AG09309 (cell line): Measurements from ENCODE around the gene HFE.
"Not testable (repeated sequence)": the region's sequence is repeated elsewhere in the genome, so short reads cannot be mapped to it uniquely, and the experiment has no call there.

Experiments
- DNase-seq: peaks from one replicate; pipeline ENCODE4 v3.0.0-alpha.2; 2010; ENCODE audit warnings: low read depth
- H3K4me3 ChIP-seq: 2 replicates; pipeline ENCODE4 v1.5.1; 2011; ENCODE audit warnings: mild to moderate bottlenecking, low read depth, low read length, moderate library complexity; ENCODE audit not compliant: control insufficient read depth
- TF ChIP-seq, protein P1 (sequence below): IDR thresholded peaks from 2 replicates; pipeline ENCODE4 v1.5.1; 2011; ENCODE audit warnings: mild to moderate bottlenecking, low read depth, low read length, inconsistent platforms; ENCODE audit not compliant: insufficient read depth, control insufficient read depth; ENCODE audit errors: missing control alignments

The HFE gene

GRCh38 chr6:26087284-26088115, at the start of gene HFE:
HFE (plus strand) TSS chr6:26087429; CDS start chr6:26087441, 12 bp downstream.
- TF ChIP-seq, protein P1, sequence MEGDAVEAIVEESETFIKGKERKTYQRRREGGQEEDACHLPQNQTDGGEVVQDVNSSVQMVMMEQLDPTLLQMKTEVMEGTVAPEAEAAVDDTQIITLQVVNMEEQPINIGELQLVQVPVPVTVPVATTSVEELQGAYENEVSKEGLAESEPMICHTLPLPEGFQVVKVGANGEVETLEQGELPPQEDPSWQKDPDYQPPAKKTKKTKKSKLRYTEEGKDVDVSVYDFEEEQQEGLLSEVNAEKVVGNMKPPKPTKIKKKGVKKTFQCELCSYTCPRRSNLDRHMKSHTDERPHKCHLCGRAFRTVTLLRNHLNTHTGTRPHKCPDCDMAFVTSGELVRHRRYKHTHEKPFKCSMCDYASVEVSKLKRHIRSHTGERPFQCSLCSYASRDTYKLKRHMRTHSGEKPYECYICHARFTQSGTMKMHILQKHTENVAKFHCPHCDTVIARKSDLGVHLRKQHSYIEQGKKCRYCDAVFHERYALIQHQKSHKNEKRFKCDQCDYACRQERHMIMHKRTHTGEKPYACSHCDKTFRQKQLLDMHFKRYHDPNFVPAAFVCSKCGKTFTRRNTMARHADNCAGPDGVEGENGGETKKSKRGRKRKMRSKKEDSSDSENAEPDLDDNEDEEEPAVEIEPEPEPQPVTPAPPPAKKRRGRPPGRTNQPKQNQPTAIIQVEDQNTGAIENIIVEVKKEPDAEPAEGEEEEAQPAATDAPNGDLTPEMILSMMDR: peak; percentile 10
- no peak for DNase-seq
- H3K4me3 ChIP-seq: peak within 1 kb of the TSS; percentile 76

DNA sequence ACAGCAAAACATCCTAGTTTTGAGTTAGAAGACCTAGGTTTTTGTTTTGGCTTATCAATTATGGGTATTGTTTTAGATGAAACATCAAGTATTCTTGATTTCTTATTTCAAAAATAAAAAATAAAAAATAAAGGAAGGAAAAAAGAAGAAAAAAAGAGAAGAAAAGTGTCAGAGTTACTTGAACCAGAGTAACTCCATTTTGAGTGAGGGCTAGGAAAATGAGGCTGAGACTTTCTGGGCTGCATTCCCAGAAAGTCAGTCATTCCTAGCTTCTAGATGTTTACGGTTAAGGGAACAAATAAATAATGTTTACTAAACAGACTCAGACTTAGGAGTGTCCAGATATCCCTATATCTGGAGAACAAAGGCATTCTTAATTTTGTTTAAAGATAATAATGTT, 45.3 kb upstream of the HFE start:
- DNase-seq: no peak
- no peak overlapping the region for H3K4me3 ChIP-seq
- TF ChIP-seq, protein P1: no peak

DNA sequence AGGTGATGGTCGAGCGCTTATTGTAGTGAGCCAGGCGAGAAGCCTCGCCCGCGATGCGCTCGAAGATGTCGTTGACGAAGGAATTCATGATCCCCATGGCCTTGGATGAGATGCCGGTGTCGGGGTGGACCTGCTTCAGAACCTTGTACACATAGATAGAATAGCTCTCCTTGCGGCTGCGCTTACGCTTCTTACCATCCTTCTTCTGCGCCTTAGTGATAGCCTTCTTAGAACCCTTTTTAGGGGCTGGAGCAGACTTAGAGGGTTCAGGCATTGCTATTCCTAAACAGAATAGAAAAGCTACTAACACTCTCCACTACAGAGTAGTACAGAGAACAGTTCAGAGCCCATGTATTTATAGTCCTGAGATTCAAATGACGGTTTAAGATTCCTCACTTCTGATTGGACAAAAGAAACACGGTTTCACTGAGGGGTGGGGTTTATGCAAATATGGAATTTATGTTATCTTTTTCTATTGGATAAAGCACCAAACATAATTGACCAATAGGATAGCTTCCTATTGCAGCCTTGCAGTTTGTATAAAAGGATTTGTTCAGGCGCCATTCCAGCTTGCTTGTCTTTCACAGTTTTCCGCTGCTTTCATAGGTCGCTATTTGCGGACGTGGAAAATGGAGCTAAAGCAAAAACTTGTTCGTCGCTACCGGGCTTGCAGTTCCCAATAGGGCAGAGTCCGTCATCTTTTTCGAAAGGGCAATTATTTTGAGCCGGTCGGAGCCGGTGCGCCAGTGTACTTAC, 43.7 kb upstream of the HFE start:
- H3K4me3 ChIP-seq: peak overlapping the region; percentile 52
- TF ChIP-seq, protein P1: no peak
- DNase-seq: peak; percentile 97

DNA sequence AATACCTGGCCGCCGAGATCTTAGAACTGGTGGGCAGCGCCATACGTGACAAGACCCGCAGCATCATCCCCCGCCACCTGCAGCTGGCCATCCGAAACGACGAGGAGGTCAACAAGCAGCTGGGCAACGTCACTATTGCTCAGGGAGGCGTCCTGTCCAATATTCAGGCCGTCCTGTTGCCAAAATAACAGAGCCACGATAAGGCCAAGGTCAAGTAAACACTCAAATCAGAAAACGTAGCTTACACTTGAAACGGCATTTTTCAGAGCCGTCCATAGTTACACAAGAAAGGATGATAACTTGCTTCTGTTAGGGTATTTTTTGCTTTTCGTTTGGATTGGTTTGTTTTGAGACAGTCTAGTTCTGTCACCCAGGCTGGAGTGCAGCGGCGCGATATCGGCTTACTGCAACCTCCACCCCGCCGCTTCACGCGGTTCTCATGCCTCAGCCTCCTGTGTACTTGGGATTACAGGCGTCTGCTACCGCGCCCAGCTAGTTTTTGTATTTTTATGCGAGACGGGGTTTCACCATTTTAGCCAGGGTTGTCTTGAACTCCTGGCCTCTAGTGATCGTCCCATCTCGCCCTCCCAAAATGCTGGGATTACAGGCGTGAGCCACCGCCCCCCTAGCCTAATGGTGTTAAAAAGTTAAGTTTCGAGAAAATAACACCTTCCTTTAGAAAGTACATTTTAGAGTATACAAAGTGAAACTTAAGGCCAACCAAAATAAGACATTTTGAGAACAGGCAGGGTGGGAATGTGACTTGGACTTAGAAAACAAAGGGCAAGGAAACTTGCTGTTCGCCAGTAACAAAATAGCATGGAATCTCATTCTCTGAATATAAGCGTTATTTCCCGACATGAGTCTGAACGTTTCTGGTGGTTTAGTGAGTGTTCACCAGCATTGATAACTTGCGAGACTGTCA, 42.8 kb upstream of the HFE start:
- peak overlapping the region; percentile 52 for H3K4me3 ChIP-seq
- no peak for DNase-seq
- TF ChIP-seq, protein P1: no peak

- DNase-seq: peak; percentile 81
- H3K4me3 ChIP-seq: peak overlapping the region; percentile 52
- TF ChIP-seq, protein P1: no peak
Observed at GRCh38 chr6:26045065-26045927, 41.9 kb upstream of the HFE start.

- no peak for DNase-seq
- TF ChIP-seq, protein P1: no peak
- H3K4me3 ChIP-seq: peak overlapping the region; percentile 30; the same call in 1 of the 2 replicates
Observed at GRCh38 chr6:26045928-26046368, 41.3 kb upstream of the HFE start.

GRCh38 chr6:26047329-26047728, 39.9 kb upstream of the HFE start:
- not testable (repeated sequence) for H3K4me3 ChIP-seq, DNase-seq
